Liver (tissue), 9 donors: Measurements from ENCODE around the gene GART. TPM values are rescaled to one million over a fixed set of nuclear protein-coding genes. Genes with fewer than 3 reads are reported as not detected.

ENCODE experiments used
- DNase-seq: peaks from one replicate; pipeline ENCODE4 v3.0.0-alpha.2; 2017; ENCODE audit warnings: low spot score
- H3K27ac ChIP-seq, 2 donors: one replicate each; pipeline ENCODE4 v1.7.0; 2013; ENCODE audit warnings: inconsistent platforms in 2 of 2, low read length in 2 of 2, control low read depth in 1 of 2, low read depth in 1 of 2, mild to moderate bottlenecking in 1 of 2
- H3K27me3 ChIP-seq, 4 donors: one replicate each; pipeline versions ENCODE4 v1.6.1 to v1.7.0; 2013; ENCODE audit warnings: low read length in 3 of 4, inconsistent platforms in 1 of 4, mild to moderate bottlenecking in 1 of 4, moderate library complexity in 1 of 4; ENCODE audit not compliant: control insufficient read depth in 4 of 4, insufficient read depth in 4 of 4
- H3K36me3 ChIP-seq, 4 donors: one replicate each; pipeline versions ENCODE4 v1.6.1 to v1.7.0; 2013; ENCODE audit warnings: low read length in 3 of 4, mild to moderate bottlenecking in 3 of 4, low read depth in 1 of 4, moderate library complexity in 1 of 4; ENCODE audit not compliant: control insufficient read depth in 4 of 4, insufficient read depth in 3 of 4
- H3K4me1 ChIP-seq, 4 donors: one replicate each; pipeline versions ENCODE4 v1.6.1 to v1.7.0; 2013; ENCODE audit warnings: low read length in 3 of 4, mild to moderate bottlenecking in 3 of 4, moderate library complexity in 1 of 4; ENCODE audit not compliant: control insufficient read depth in 4 of 4, insufficient read depth in 4 of 4
- H3K4me3 ChIP-seq, 3 donors: one replicate each; pipeline versions ENCODE4 v1.6.1 to v1.7.0; 2013; ENCODE audit warnings: low read length in 3 of 3, control low read depth in 1 of 3, low read depth in 1 of 3, mild to moderate bottlenecking in 1 of 3
- H3K9ac ChIP-seq, 2 donors: one replicate each; pipeline ENCODE4 v1.7.0; 2013; ENCODE audit warnings: low read length in 2 of 2, mild to moderate bottlenecking in 2 of 2, moderate library complexity in 2 of 2, control low read depth in 1 of 2, low read depth in 1 of 2
- H3K9me3 ChIP-seq, 4 donors: one replicate each; pipeline versions ENCODE4 v1.6.1 to v1.7.0; 2013; ENCODE audit warnings: low read length in 3 of 4; ENCODE audit not compliant: control insufficient read depth in 4 of 4
- EGR1 ChIP-seq, 2 donors: IDR thresholded peaks; 2 replicates each; pipeline ENCODE4 v1.6.1; 2016 to 2018; ENCODE audit warnings: antibody characterized with exemption in 2 of 2, low read depth in 2 of 2
- FOXA1 ChIP-seq: IDR thresholded peaks from 2 replicates; pipeline ENCODE4 v1.6.1; 2016; ENCODE audit warnings: antibody characterized with exemption
- FOXA2 ChIP-seq: IDR thresholded peaks from 2 replicates; pipeline ENCODE4 v1.6.1; 2016; ENCODE audit warnings: antibody characterized with exemption
- GABPA ChIP-seq, 2 donors: IDR thresholded peaks in 1 of 2; conservative IDR thresholded peaks in 1 of 2; 2 replicates each; pipeline ENCODE4 v1.6.1; 2016; ENCODE audit warnings: antibody characterized with exemption in 2 of 2, mild to moderate bottlenecking in 1 of 2, moderate library complexity in 1 of 2
- HNF4G ChIP-seq: IDR thresholded peaks from 2 replicates; pipeline ENCODE4 v1.6.1; 2016; ENCODE audit warnings: antibody characterized with exemption
- JUND ChIP-seq, 2 donors: IDR thresholded peaks; 2 replicates each; pipeline ENCODE4 v1.6.1; 2016; ENCODE audit warnings: antibody characterized with exemption in 2 of 2
- NR2F2 ChIP-seq: IDR thresholded peaks from 2 replicates; pipeline ENCODE4 v1.6.1; 2016; ENCODE audit warnings: antibody characterized with exemption
- RAD21 ChIP-seq, 2 donors: IDR thresholded peaks; 2 replicates each; pipeline ENCODE4 v1.6.1; 2016; ENCODE audit warnings: antibody characterized with exemption in 2 of 2, mild to moderate bottlenecking in 2 of 2
- RXRA ChIP-seq, 2 donors: IDR thresholded peaks; 2 replicates each; pipeline ENCODE4 v1.6.1; 2017 to 2018; ENCODE audit warnings: antibody characterized with exemption in 2 of 2, mild to moderate bottlenecking in 1 of 2
- TAF1 ChIP-seq: conservative IDR thresholded peaks from 2 replicates; pipeline ENCODE4 v1.6.1; 2016; ENCODE audit warnings: antibody characterized with exemption, mild to moderate bottlenecking
- YY1 ChIP-seq: IDR thresholded peaks from 2 replicates; pipeline ENCODE4 v1.6.1; 2016; ENCODE audit warnings: antibody characterized with exemption, mild to moderate bottlenecking
- WGBS: extraction: QIAGEN DNeasy Blood & Tissue Kit; methylation state at CpG from one replicate; pipeline ENCODE4 v1.1.7; 2013; 5-methylcytosine and 5-hydroxymethylcytosine counted together
- polyA plus RNA-seq, 2 donors: library from polyadenylated mRNA; stranded (reverse) in 1 of 2; unstranded in 1 of 2; fragments of 200-250 nt in 1 of 2; fragments of >200 nt in 1 of 2; fragmentation: Nextera tagmentation in 1 of 2; extraction: Ambion mirVana in 1 of 2; gene quantifications; one replicate each; pipeline versions ENCODE4 v1.2.1 to v1.2.3, GENCODE V29; 2013 to 2015
- total RNA-seq, 2 donors: library from RNA; depleted of rRNA; stranded (reverse); fragments of >200 nt; gene quantifications; one replicate each; pipeline ENCODE4 v1.2.3, GENCODE V29; 2014
- TF ChIP-seq, protein P1 (sequence below): IDR thresholded peaks from 2 replicates; pipeline ENCODE4 v1.6.1; 2016; ENCODE audit warnings: antibody characterized with exemption
- TF ChIP-seq, protein P2 (sequence below): fragments of 150-350 bp; IDR thresholded peaks from 2 replicates; pipeline ENCODE4 v1.5.1; 2017; ENCODE audit warnings: improper control_type of control experiment, low read depth, low read length; ENCODE audit not compliant: missing input control
- TF ChIP-seq, protein P3 (sequence below): IDR thresholded peaks from 2 replicates; pipeline ENCODE4 v1.6.1; 2016; ENCODE audit warnings: antibody characterized with exemption, mild to moderate bottlenecking
- TF ChIP-seq, protein P4 (sequence below): IDR thresholded peaks from 2 replicates; pipeline ENCODE4 v1.6.1; 2016; ENCODE audit warnings: antibody characterized with exemption
- donor health status: healthy.
- donor health status: healthy.
- donor health status: healthy.
- donor health status: healthy.
- donor health status: healthy.

The GART gene
- total and polyA plus RNA-seq, 4 donors, result 15.7 to 76.8 (median 32.0) TPM

DNA sequence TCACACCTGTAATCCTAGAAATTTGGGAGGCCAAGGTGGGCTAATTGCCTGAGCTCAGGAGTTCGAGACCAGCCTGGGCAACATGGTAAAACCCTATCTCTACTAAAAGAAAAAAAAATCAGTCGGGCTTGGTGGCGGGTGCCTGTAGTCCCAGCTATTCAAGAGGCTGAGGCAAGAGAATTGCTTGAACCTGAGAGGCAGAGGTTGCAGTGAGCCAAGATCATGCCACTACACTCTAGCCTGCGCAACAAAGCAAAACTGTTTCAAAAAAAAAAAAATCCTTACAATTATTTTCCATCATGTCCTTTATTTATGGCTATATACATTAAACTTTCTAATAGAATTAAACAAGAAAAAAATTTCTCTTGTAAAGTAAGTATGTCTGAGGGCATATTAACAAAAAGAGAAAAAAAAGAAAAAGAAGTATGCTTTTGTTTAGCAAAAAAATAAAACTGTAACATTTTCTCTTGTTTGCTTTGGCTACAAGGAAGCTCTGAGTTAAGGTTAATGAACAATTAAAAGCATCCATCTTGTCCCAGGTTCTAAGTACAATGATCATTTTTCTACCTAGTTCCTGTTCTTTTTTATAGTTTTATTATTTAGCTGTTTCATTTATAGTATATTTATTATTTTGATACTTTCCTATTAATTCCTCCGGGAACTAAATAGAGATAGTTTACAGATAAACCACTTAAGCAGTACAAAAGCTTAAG is 80.2 kb downstream of the GART start:
- Histone ChIP-seq H3K27me3 (no peaks in the 10 kb centered on the region), H3K4me3 (no peak overlapping the region), H3K9ac (peak overlapping the region in 1 of 2 donors; percentile 32), H3K36me3 (peaks cover 0 to 3% (median 2%) of the 10 kb centered on the region in 4 donors), H3K4me1 (peaks cover 0 to 11% (median 7%) of the 10 kb centered on the region in 4 donors), H3K27ac (no peak overlapping the region), H3K9me3 (no peaks in the 10 kb centered on the region)
- TF ChIP-seq, protein P1, sequence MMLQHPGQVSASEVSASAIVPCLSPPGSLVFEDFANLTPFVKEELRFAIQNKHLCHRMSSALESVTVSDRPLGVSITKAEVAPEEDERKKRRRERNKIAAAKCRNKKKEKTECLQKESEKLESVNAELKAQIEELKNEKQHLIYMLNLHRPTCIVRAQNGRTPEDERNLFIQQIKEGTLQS, result no peak
- no peak for TF ChIP-seq EGR1 (IDR thresholded peaks at IDR 0.05; ENCODE audit: low read depth in 2 of 2)
- TF ChIP-seq, protein P2, sequence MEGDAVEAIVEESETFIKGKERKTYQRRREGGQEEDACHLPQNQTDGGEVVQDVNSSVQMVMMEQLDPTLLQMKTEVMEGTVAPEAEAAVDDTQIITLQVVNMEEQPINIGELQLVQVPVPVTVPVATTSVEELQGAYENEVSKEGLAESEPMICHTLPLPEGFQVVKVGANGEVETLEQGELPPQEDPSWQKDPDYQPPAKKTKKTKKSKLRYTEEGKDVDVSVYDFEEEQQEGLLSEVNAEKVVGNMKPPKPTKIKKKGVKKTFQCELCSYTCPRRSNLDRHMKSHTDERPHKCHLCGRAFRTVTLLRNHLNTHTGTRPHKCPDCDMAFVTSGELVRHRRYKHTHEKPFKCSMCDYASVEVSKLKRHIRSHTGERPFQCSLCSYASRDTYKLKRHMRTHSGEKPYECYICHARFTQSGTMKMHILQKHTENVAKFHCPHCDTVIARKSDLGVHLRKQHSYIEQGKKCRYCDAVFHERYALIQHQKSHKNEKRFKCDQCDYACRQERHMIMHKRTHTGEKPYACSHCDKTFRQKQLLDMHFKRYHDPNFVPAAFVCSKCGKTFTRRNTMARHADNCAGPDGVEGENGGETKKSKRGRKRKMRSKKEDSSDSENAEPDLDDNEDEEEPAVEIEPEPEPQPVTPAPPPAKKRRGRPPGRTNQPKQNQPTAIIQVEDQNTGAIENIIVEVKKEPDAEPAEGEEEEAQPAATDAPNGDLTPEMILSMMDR, result no peak
- TF ChIP-seq RAD21 (IDR thresholded peaks at IDR 0.05), result no peak
- TF ChIP-seq NR2F2, result no peak
- TF ChIP-seq FOXA2, result no peak
- TF ChIP-seq, protein P3, sequence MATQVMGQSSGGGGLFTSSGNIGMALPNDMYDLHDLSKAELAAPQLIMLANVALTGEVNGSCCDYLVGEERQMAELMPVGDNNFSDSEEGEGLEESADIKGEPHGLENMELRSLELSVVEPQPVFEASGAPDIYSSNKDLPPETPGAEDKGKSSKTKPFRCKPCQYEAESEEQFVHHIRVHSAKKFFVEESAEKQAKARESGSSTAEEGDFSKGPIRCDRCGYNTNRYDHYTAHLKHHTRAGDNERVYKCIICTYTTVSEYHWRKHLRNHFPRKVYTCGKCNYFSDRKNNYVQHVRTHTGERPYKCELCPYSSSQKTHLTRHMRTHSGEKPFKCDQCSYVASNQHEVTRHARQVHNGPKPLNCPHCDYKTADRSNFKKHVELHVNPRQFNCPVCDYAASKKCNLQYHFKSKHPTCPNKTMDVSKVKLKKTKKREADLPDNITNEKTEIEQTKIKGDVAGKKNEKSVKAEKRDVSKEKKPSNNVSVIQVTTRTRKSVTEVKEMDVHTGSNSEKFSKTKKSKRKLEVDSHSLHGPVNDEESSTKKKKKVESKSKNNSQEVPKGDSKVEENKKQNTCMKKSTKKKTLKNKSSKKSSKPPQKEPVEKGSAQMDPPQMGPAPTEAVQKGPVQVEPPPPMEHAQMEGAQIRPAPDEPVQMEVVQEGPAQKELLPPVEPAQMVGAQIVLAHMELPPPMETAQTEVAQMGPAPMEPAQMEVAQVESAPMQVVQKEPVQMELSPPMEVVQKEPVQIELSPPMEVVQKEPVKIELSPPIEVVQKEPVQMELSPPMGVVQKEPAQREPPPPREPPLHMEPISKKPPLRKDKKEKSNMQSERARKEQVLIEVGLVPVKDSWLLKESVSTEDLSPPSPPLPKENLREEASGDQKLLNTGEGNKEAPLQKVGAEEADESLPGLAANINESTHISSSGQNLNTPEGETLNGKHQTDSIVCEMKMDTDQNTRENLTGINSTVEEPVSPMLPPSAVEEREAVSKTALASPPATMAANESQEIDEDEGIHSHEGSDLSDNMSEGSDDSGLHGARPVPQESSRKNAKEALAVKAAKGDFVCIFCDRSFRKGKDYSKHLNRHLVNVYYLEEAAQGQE, result no peak
- TF ChIP-seq JUND (IDR thresholded peaks at IDR 0.05), result no peak
- TF ChIP-seq GABPA (IDR thresholded peaks at IDR 0.05 in 1 of 2, conservative IDR thresholded peaks at IDR 0.05 in 1 of 2), result no peak
- TF ChIP-seq YY1, result peak; percentile 86
- no peak for TF ChIP-seq HNF4G
- TF ChIP-seq, protein P4, sequence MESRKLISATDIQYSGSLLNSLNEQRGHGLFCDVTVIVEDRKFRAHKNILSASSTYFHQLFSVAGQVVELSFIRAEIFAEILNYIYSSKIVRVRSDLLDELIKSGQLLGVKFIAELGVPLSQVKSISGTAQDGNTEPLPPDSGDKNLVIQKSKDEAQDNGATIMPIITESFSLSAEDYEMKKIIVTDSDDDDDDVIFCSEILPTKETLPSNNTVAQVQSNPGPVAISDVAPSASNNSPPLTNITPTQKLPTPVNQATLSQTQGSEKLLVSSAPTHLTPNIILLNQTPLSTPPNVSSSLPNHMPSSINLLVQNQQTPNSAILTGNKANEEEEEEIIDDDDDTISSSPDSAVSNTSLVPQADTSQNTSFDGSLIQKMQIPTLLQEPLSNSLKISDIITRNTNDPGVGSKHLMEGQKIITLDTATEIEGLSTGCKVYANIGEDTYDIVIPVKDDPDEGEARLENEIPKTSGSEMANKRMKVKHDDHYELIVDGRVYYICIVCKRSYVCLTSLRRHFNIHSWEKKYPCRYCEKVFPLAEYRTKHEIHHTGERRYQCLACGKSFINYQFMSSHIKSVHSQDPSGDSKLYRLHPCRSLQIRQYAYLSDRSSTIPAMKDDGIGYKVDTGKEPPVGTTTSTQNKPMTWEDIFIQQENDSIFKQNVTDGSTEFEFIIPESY, result no peak
- TF ChIP-seq TAF1, result no peak
- TF ChIP-seq RXRA (IDR thresholded peaks at IDR 0.05), result peak in 1 of 2 donors; percentile 5
- WGBS, result 59% methylated on average over 5 of the region's 5 CpGs
- no peak for DNase-seq

DNA sequence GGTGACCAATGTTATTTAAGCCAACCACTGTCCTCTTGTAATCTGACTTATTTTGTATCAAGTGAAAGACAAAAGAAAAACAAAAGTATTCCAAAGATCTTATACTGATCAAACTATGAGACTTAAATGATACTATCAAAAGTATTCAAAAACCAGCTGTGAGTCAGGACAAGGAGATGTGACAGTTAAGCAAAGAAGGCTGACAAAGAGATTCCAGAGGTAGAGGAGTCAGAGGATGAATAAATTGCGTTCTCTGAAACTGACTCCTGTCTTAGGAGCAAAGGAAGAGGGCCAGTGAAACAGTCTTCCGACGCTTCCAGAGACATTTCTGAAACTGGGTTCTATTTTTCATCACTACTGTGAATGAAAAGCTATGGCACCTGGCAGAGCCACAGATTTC is 83.1 kb downstream of the GART start:
- H3K4me1 ChIP-seq, result peaks cover 0 to 22% (median 16%) of the 10 kb centered on the region in 4 donors
- H3K4me3 ChIP-seq, result no peak overlapping the region
- H3K36me3 ChIP-seq, result peaks cover 0 to 4% (median 3%) of the 10 kb centered on the region in 4 donors
- no peak for DNase-seq
- H3K9ac ChIP-seq, result no peak overlapping the region
- H3K9me3 ChIP-seq, result no peaks in the 10 kb centered on the region
- 97% methylated on average over 3 of the region's 3 CpGs for WGBS
- H3K27ac ChIP-seq, result no peak overlapping the region
- TF ChIP-seq, protein P4, result no peak
- TF ChIP-seq RXRA (IDR thresholded peaks at IDR 0.05), result no peak
- no peak for TF ChIP-seq RAD21 (IDR thresholded peaks at IDR 0.05)
- TF ChIP-seq JUND (IDR thresholded peaks at IDR 0.05), result no peak
- TF ChIP-seq, protein P1, result no peak
- TF ChIP-seq FOXA1, result no peak
- no peak for TF ChIP-seq GABPA (IDR thresholded peaks at IDR 0.05 in 1 of 2, conservative IDR thresholded peaks at IDR 0.05 in 1 of 2)
- TF ChIP-seq EGR1 (IDR thresholded peaks at IDR 0.05; ENCODE audit: low read depth in 2 of 2), result no peak
- TF ChIP-seq NR2F2, result no peak
- TF ChIP-seq, protein P2, result no peak
- H3K27me3 ChIP-seq, result no peaks in the 10 kb centered on the region
